ENCODE measurements around the gene SLC15A4. TPM values are rescaled to one million over a fixed set of nuclear protein-coding genes. Genes with fewer than 3 reads are reported as not detected.

Gene SLC15A4
- total RNA-seq, 1 donor from 2014 or later: 30.0 TPM

- Histone ChIP-seq H3K27ac (no peak overlapping the region), H3K4me1 (peaks cover 39% of the 10 kb centered on the region), H3K9me3 (no peaks in the 10 kb centered on the region), H3K27me3 (ENCODE audit: low read depth) (no peaks in the 10 kb centered on the region), H3K4me3 (no peak overlapping the region), H3K36me3 (peaks cover 22% of the 10 kb centered on the region)
- DNase-seq (no peak), ATAC-seq (no peak)
- intact Hi-C loops (cut with DNase I): no loop called here
- TF ChIP-seq CTCF (IDR thresholded peaks at IDR 0.05): no peak
Measured at GRCh38 chr12:128815779-128816642, 7.7 kb downstream of the SLC15A4 start.

GRCh38 chr12:128814411-128815261 is 9.1 kb downstream of the SLC15A4 start:
- no peaks in the 10 kb centered on the region for H3K9me3 ChIP-seq
- H3K4me3 ChIP-seq: no peak overlapping the region
- DNase-seq (no peak), ATAC-seq (no peak)
- H3K27ac ChIP-seq: no peak overlapping the region
- no peak for TF ChIP-seq CTCF (IDR thresholded peaks at IDR 0.05)
- H3K27me3 ChIP-seq (ENCODE audit: low read depth): no peaks in the 10 kb centered on the region
- peaks cover 26% of the 10 kb centered on the region for H3K36me3 ChIP-seq
- intact Hi-C loops (cut with DNase I): no loop called here
- H3K4me1 ChIP-seq: peaks cover 43% of the 10 kb centered on the region

- DNase-seq (no peak), ATAC-seq (no peak)
- Histone ChIP-seq H3K4me1 (peaks cover 44% of the 10 kb centered on the region), H3K36me3 (peaks cover 33% of the 10 kb centered on the region), H3K9me3 (no peaks in the 10 kb centered on the region), H3K27me3 (ENCODE audit: low read depth) (no peaks in the 10 kb centered on the region), H3K4me3 (no peak overlapping the region), H3K27ac (no peak overlapping the region)
- no peak for TF ChIP-seq CTCF (IDR thresholded peaks at IDR 0.05)
- intact Hi-C loops (cut with DNase I): no loop called here
Measured at GRCh38 chr12:128813883-128814282, 9.9 kb downstream of the SLC15A4 start.

- Histone ChIP-seq H3K4me1 (peaks cover 41% of the 10 kb centered on the region), H3K27me3 (ENCODE audit: low read depth) (no peaks in the 10 kb centered on the region), H3K27ac (no peak overlapping the region), H3K36me3 (peaks cover 38% of the 10 kb centered on the region), H3K4me3 (no peak overlapping the region), H3K9me3 (no peaks in the 10 kb centered on the region)
- DNase-seq (no peak), ATAC-seq (no peak)
- intact Hi-C loops (cut with DNase I): no loop called here
- no peak for TF ChIP-seq CTCF (IDR thresholded peaks at IDR 0.05)
Measured at GRCh38 chr12:128813392-128813791, 10.4 kb downstream of the SLC15A4 start.

- Histone ChIP-seq H3K27ac (no peak overlapping the region), H3K27me3 (ENCODE audit: low read depth) (no peaks in the 10 kb centered on the region), H3K9me3 (no peaks in the 10 kb centered on the region), H3K4me1 (peaks cover 25% of the 10 kb centered on the region), H3K4me3 (no peak overlapping the region), H3K36me3 (peaks cover 54% of the 10 kb centered on the region)
- TF ChIP-seq CTCF (IDR thresholded peaks at IDR 0.05): no peak
- ATAC-seq (no peak), DNase-seq (no peak)
- intact Hi-C loops (cut with DNase I): no loop called here
Measured at GRCh38 chr12:128811806-128812205, 12.0 kb downstream of the SLC15A4 start.
